Stimulated activated CD4-positive, alpha-beta T cell treated with anti-CD3 and anti-CD28 coated beads, Interleukin-12 subunit alpha, Interleukin-12 subunit beta, amount 100 ng/mL, for 24 hours (primary cell): ENCODE data around the gene PTRHD1.

Experiments
- DNase-seq, 2 experiments: peaks; one replicate each; pipeline ENCODE4 v3.0.0-alpha.2; 2020; ENCODE audit warnings: low read depth in 2 of 2

The PTRHD1 gene

DNA sequence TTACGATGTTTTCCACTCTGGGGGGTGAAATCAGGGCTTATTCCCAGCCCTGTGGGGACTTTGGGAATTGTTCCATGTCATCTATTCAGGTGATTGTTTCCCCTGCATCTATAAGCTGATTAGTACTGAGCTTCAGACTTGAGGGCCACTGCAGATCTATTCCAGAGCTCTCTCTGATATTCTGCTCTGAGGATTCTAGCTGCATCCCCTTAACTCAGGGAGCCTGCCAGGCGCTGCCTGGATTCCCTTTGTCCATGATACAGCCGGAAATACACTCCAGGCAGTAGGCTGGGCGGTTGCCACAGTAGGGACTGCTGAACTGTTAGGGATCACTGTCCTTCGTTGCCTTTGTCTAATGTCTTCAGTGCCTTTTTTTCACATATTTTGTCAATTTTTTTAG, 31.3 kb downstream of the PTRHD1 start:
- no peak for DNase-seq

DNA sequence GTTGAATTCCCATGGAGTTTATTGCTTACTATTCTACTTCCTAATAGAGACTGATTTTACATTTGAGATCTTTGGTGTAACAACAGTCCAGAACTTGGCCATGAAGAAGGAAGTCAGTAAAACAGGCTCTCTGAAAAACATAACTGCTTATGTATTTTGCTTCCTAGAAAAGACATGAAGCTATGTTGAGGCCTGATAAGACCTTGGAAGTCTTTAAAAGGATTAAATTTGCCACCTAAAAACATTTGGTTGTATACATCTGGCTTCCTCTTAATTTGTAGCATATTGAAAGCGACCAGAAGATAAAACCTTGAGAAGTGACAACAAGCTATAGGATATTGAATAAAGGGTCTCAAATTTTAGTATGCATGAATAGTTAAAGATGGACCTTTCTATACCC, 36.4 kb downstream of the PTRHD1 start:
- DNase-seq = no peak

DNA sequence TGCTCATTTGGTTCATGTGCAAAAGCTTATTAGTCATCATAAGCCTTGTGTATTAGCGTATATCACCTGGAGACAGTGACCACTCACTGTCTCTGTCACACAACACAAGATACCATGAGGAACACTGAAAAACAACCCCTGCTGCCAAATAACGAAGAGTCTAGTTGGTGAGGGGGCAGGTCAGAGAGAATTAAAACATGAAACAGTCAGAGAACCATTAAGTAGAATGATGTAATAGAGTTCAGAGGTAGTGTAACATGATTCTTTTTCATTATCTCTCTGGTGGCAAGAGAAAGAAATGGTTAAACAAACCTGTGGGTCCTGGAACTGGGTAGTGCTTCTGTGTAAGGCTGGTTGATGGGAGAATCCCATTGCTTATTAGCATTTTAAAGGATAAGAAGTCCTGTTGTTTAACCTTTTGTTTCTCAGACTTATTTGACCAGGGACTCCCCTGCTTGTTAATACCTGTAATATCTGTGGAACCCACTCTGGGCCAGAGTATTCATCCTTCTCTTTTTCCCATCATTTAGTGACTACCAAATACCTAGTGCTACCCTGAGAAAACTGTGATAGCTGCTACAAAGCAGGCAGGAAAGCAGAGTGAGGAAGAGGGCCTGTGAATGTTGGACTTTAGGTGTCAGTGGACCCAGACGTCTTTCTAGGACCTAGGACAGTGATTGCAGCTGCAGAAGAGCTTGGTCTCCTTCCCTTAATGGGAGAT, 38.0 kb downstream of the PTRHD1 start:
- DNase-seq = no peak

DNA sequence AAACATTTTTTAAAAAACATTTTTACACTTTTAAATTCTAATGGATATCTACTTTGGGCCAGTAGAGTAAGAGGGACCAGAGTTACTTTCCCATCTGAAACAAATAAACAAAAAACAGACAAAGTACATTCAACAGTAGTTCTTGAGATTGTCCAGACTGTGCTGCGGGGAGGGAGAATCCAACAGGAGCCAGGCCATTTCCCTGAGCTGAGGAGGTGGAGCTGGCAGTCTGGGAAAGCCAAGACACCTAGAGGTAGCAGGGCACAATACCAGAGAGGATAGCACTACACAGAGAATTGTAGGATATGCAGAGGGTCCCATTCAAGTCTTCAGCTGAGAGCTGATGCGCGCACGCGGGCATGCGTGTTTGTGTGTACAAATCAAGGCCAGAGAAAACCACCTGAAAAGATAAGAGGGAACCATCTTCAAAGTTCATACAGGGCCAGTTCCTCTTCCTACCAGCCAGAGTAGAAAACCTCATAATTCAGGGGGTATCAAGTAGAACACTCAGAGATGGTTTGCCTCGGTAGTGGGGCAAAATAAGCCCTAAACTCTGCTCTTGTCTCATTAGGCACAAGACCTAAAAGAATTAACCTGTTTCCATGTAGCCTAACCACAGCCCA, 44.0 kb downstream of the PTRHD1 start:
- no peak for DNase-seq

DNA sequence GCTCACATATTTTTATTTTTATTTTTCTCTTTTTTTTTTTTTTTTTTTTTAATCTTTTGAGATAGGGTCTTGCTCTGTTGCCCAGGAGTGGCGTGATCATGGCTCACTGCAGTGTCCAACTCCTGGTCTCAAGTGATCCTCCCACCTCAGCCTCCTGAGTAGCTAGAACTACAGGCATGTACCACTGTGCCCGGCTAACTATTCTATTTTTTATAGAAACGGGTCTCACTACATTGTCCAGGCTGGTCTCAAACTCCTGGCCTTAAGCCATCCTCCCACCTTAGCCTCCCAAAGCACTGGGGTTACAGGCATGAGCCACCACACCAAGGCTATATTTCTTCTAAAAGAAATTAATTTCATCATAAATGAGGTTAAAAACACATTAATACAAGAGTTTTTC, 45.9 kb downstream of the PTRHD1 start:
- DNase-seq = no peak

DNA sequence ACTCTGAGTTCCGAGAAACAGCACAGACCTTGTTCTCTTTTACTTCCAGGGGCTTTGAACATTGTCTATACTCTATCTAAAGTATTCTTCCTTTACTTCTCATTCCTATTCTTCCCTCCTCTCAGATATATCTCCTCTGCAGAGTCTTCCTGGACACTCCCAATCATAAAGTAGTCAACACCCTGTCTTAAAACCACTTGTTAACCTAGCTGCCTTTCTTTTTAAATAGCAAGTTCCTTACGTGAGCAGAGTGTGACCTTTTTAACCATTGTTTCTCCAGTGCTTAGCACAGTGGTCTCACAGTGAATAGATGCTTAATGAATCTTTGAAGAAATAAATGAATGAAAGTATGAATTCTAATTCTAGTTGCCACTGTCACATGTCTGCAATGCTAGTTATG, 47.4 kb downstream of the PTRHD1 start:
- DNase-seq = no peak

DNA sequence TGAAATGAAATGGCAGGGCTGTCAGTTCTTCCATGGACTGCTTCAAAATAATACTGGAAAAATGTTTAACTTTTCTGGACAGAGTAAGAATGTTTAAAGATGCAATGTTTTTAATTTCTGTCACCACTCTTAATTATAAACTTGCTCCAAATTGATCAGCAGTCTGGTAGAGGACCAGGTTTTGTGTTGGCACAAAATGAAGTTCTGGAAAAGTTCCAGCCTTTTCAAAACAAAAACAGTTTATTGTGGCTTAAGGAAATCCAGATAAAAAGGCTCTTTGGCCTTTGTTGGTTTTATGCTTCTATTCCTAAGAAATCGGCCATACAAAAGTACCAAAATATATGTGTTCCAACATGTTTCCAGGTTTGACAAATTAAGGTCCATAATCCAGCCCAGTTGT, 48.8 kb downstream of the PTRHD1 start:
- DNase-seq = no peak

DNA sequence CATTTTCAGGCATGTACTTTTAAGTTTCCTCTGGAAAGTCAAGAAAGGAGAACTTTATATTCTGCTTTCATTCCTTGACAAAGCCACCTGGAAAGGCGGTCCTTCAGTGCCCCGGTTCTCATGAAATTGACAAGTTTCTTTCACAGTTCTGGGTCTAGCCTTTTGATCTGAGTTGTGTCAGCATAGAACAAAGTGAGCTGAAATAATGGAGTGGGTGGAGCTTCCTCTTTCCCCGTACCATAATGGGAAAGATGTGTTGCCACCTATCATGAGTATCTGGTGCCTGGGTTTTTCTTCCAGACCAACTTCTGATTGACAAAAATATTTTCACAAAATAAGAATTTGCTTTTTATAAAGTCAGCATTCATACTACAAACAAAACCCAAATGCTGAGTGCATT, 49.3 kb downstream of the PTRHD1 start:
- no peak for DNase-seq

DNA sequence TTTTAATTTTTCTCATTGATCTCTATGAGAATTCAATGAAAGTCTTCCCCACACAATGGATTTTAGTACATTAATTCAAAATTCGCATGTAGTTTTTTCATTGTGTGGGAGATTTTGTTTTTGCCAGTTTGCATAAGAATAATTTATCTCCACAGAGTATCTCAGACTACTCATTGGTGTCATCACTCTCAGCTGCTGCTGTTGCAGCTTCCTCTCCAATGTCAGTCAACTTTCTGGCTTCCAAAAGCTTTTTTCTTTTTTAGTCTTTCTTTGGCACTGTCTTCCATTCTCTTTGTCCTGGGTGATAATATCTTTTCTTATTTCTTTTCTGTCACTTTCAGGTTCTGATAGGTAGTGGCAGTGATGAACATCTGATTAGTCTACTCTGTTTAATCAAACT, 50.5 kb downstream of the PTRHD1 start:
- DNase-seq = no peak

DNA sequence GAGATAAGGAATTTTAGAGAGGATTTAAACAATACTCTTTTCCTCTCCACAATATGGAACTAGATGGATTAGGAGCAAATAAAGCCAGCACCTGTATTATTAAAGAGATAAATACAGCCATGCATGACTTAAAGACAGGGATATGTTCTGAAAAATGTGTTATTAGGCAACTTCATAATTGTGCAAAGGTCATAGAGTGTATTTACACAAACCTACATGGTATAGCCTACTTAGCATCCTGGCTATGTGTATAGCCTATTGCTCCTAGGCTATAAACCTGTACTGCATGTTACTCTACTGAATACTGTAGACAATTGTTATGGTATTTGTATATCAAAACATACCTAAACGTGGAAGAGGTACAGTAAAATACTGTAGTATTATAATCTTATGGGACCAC, 53.0 kb downstream of the PTRHD1 start:
- DNase-seq = no peak
